Raji (cell line): Measurements from ENCODE around the gene ZFP82.
A peak's percentile ranks its signal among the peaks of the same experiment; 100 is the strongest.

Source experiments
- POLR2A ChIP-seq: IDR thresholded peaks from 2 replicates; pipeline ENCODE4 v1.6.1; 2011; ENCODE audit warnings: low read depth, low read length, control low read depth; ENCODE audit not compliant: insufficient read depth

Gene ZFP82

DNA sequence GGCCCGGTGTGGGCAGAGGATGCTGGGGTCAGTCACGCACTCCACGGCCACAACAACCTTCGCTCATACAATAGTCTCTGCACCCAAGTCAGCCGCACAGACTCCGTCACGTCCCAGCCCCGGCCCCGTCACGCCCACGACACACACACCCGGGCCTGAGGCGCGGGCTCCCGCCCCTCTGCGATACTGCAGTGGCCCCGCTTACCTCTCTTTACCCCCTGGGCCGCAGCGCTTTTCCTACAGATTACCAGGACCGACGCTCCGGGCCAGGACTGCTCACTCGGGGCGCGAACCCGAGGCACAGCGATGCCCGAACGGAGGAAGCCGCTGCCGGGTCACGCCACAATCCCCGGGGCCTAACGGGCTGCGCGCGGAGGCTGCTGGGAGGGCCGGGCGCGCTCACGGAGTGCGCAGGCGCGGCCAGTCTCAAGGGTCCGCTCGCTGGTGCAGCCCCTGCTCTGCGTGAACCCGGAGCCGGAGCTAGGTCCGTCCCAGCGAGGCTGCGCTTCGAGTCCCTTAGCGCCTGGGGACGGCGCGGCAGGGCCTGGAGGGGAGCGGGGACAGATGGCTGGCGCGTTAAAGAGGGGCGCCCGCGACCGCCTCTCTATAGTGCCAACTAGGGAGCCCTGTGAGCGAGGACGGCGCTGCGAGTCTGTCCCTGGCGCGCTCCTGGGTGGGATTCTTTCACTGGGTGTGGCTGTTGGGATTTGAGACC is at the start of gene ZFP82:
Gene ZFP82, minus strand, starts transcription at position 358 of the 715 bp plus-strand sequence. CDS start 8,855 bp downstream, outside the sequence.
- TF ChIP-seq POLR2A: peak; percentile 45; the same call in 1 of the 2 replicates

DNA sequence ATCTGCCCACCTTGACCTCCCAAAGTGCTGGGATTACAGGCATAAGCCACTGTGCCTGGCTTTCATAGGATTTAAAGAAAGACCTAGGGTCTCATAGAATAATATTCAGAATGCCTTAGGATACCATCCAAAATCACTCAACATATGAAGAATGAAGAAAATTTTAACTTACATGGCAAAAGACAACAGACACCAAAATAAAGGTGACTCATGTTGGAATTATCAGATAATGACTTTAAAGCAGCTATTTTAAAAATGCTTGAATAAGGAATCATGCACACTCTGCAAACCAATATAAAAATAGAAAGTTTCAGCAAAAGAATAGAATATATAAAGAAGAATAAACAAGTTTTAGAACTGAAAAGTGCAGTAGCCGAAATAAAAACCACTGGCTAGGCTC is 41.6 kb upstream of the ZFP82 start:
- TF ChIP-seq POLR2A: no peak

DNA sequence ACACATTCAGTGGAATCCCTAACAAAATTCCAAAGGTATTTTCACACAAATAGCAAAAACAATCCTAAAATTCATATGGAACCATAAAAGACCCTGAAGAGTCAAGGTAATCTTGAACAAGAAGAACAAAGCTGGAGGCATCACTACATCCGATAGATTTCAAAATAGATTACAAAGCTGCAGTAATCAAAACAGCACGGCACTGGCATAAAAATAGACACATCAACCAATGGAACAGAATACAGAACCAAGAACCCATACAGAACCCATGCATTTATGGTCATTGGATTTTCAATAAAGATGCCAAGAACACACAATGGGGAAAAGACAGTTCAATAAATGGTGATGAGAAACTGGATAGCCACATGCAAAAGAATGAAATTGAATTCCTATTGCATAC is 38.4 kb upstream of the ZFP82 start:
- TF ChIP-seq POLR2A: no peak

DNA sequence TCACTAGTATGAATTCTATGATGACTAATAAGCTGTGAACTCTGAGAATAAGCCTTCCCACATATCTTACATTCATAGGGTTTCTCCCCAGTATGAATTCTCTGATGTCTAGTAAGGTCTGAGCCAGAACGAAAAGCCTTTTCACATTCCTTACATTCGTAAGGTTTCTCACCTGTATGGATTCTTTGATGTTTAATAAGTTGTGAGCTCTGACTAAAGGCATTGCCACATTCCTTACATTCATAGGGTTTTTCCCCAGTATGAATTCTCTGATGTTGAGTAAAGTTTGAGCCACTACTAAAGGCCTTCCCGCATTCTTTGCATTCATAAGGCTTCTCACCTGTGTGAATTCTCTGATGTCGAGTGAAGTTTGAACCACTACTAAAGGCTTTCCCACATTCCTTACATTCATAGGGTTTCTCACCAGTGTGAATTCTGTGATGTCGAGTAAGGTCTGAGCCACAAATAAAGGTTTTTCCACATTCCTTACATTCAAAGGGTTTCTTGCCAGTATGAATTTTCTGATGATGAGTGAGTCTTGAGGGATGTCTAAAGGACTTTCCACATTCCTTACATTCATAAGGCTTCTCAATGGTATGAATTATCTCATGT is 30.7 kb upstream of the ZFP82 start:
- TF ChIP-seq POLR2A: no peak

DNA sequence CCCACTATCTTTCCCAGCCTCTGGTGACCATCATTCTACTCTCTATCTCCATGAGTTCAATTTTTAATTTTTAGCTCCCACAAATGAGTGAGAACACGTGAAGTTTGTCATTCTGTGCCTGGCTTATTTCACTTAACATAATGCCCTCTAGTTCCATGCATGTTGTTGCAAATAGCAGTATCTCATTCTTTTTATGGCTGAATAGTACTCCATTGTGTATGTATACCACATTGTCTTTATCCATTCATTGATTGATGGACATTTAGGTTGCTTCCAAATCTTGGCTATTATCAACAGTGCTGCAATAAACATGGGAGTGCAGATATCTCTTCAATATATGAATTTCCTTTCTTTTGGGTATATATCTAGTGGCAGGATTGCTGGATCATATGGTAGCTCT is 22.9 kb upstream of the ZFP82 start:
- no peak for TF ChIP-seq POLR2A

DNA sequence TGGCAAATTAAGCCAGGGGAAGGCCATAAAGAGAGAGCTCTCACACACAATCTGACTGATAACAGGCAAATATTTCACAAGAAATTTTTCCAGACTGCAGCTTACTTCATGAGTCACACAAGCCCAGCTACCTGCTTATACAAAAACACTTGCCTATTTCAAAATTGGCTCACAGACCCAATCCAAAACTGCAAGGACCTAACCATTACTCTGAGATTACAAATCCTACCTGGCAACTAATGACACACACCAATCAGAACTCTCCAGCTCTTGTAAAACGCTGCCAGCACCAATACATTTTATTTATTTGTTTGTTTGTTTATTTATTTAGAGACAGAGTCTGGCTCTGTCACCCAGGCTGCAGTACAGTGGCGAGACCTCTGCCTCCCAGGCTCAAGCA is 18.1 kb upstream of the ZFP82 start:
- TF ChIP-seq POLR2A: no peak

DNA sequence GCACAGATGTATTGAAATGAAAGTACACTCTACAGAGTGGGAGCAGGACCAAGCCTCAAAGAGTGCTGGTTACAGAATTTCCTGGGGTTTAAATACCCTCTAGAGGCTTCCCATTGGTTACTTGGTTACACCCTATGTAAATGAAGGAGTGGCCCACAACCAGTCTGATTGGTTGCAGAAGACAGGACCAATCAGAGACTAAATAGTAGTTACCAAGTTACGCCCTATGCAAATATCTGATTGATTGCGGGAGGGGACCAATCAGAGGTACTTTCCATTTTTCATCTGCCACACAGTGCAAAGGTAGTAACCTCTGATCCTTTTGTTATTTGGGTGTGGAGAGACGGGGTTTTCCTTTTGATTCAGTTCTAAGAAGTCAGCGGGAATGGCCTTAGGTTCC is 5.5 kb upstream of the ZFP82 start:
- TF ChIP-seq POLR2A: no peak

DNA sequence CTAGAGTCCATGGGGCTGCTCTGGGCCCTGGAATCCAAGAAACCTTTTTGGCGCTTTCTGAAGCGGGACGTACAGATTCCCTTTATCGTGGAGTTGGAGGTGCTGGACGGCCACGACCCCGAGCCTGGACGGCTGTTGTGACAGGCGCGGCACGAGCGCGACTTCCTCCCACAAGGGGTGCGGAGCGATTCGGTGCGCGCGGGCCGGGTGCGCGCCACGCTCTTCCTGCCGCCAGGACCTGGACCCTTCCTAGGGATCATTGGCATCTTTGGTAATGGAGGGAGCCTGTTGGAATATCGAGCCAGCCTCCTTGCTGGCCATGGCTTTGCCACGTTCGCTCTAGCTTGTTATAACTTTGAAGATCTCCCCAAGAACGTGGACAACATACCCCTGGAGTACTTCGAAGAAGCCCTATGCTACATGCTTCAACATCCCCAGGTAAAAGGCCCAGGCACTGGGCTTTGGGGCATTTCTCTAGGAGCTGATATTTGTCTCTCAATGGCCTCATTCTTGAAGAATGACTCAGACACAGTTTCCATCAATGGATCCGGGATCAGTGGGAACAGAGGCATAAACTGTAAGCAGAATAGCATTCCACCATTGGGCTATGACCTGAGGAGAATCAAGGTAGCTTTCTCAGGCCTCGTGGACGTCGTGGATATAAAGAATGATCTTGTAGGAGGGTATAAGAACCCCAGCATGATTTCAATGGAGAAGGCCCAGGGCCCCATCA is 3.5 kb upstream of the ZFP82 start:
- no peak for TF ChIP-seq POLR2A

DNA sequence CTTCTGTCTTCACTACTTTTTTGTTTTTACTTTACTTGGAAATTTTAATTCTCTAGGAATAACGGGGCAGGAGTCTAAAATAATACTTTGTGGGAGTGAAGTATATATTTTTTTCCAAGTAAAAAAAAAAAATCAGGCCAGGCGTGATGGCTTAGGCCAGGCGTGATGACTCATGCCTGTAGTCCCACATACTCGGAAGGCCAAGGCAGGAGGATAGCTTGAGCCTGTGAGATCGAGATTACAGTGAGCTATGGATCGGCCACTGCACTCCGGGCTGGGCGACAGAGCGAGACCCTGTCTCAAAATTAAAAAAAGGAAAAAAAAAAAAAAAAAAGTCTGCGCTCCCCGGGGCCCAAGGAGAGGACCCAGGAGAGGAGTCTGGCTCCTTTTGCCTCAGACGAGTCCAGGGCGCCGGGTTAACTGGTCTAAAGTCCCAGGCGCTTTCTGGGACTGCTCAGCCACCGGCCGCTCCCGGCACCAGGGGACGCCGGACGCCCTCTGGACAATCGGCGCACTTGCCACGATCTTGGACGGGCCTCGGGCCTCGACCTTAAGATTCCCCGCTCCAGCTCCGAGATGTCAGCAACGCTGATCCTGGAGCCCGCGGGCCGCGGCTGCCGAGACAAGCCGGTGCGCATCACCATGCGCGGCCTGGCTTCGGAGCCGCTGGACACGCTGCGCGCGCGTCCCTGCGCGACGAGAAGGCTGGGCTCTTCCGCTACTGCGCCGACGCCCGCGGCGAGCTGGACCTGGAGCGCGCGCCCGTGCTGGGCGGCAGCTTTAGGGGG is 2.7 kb upstream of the ZFP82 start:
- no peak for TF ChIP-seq POLR2A

DNA sequence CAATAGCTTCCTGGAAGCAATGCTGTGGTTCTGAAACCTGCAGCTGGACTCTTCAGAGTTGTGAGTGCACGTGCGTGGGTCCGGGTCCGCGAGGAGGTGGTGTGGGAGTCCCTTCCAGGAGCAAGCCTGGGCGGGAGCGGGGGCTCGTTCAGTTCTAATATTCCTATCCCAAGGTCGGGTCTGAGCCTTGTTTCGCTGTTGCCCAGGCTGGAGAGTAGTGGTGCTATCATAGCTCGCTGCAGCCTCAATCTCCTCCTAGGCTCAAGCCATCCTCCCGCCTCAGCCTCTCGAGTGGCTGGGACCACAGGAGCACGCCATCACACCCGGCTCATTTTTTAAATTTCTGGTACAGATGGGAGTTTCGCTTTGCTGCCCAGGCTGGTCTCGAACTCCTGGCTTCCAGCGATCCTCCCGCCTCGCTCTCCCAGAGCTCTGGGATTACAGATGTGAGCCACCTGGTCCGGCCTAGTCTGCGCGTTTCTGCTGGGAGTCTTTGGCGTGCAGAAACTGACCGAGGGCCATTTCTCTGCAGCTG is 625 bp downstream of the ZFP82 start:
- no peak for TF ChIP-seq POLR2A

DNA sequence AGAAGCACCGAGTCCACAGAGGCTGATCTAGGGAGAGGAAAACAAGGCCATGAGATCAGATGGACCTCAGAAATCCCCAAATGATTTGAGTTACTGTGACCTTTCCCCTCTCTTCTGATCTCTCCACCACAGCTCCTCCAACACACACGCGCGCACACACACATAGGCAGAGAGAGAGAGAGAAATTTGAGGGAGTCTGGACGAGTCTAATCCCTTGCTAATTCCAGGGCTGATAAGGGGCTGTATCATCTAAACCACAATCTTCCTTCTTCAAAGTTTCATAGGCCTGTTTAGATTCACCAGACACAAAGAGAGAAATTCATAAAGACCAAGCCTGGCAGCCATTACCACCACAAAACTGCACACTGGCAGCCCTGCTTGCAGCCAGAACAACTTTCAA is 8.6 kb downstream of the ZFP82 start:
- no peak for TF ChIP-seq POLR2A

DNA sequence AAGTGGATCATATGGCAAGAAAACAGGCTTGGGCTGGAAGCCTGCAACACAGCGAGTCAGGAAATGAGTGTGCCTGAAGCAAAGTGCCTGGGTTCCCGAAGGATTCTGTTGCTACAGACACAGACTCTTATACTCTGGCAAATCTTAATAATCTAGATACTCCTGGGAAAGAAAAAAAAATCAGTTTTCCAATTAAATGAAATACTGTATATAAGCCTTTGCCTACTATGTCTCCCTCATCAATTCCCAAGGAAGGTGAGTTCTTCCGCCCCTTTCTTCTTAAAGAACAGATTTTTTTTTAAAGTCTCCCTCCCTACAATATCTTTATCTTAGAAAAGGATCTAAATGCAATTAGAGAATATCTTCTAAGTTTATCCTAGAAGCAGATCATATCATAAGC is 10.3 kb downstream of the ZFP82 start:
- no peak for TF ChIP-seq POLR2A

DNA sequence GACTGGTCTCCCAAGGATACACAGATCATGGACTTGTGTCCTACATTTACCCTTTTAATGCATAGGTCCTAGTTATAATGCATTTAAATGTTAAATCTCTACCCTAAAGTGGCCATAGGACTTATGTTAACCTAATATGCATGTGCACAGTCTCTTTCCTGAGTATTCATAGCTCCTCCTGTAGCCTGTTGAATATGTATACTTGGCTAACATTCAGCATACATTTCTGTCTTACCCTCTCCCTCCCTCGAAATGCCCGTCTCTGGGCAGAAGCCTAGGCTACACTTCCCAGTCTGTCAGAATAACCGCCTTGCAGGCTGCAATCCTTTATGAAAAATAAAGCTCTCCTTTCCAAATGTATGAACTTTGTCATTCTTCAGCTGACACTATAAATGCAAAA is 13.9 kb downstream of the ZFP82 start:
- TF ChIP-seq POLR2A: no peak

DNA sequence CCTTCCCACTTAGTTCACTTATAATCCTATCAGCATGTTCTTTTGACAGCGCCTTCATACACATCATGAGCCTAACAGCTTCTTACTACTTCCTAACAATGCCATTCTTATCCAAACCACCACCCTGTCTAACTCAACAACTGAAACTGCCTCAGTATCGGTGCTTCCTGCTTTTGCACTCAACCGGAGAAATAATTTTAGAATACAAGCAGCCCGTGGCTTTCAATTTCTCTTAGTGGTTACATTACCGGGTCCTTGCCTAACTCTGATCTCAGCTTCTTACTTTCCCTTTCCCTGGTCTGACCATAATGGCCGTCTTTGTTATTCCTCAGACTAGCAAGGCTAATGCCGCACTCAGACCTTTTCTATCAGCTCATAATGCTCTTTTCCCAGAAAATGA is 17.0 kb downstream of the ZFP82 start:
- no peak for TF ChIP-seq POLR2A

DNA sequence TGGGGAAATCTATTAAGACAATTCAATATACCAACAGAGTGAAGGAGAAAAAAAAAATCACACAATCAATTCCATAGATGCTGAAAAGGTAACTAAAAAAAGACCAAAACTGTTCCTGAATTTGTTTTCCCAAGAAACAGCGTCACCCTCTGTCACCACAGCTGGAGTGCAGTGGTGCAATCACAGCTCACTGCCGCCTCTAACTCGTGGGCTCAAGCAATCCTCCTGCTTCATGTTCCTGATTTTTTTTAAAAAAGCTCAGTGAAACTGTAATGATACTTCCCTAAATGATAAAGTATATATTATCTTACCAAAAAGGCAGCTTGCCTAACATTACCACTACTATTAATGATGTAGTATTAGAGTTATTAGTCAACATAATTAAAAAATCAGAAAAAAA is 19.9 kb downstream of the ZFP82 start:
- no peak for TF ChIP-seq POLR2A
